MCF 10A (cell line): Measurements from ENCODE around the gene ADSS1. TPM values are rescaled to one million over a fixed set of nuclear protein-coding genes. Genes with fewer than 3 reads are reported as not detected.

Source experiments
- BruUV-seq: library from RNA; stranded (reverse); fragments of 400-500 nt; replicated peaks from 2 replicates; lab custom pipeline; 2021; lab: Mats Ljungman, UMichigan
- CTCF ChIA-PET: fragments of 300-600 bp; sonication (Branson Sonifier 250); formaldehyde crosslinking; extraction: SDS; loops from one replicate; lab custom pipeline; 2021; ENCODE audit warnings: antibody characterized with exemption, inconsistent platforms; lab: Yijun Ruan, JAX
- POLR2A ChIA-PET: fragments of 300-600, 350-650 bp; sonication (Branson Sonifier 250); formaldehyde crosslinking; extraction: SDS; loops from one replicate; lab custom pipeline; 2020; ENCODE audit warnings: antibody characterized with exemption, inconsistent platforms; lab: Yijun Ruan, JAX
- DNase-seq: peaks from one replicate; pipeline ENCODE4 v3.0.0-alpha.2; 2018; ENCODE audit not compliant: unreplicated experiment
- H3K27ac Mint-ChIP-seq: one replicate; pipeline ENCODE4 v1.8.0; 2022; ENCODE audit warnings: mild to moderate bottlenecking, low read depth, mixed read lengths; ENCODE audit not compliant: unreplicated experiment
- H3K27me3 Mint-ChIP-seq: one replicate; pipeline ENCODE4 v1.8.0; 2022; ENCODE audit warnings: mixed read lengths; ENCODE audit not compliant: insufficient read depth, unreplicated experiment
- H3K36me3 Mint-ChIP-seq: one replicate; pipeline ENCODE4 v1.8.0; 2022; ENCODE audit warnings: mild to moderate bottlenecking, moderate library complexity, mixed read lengths; ENCODE audit not compliant: insufficient read depth, unreplicated experiment
- H3K4me1 Mint-ChIP-seq: one replicate; pipeline ENCODE4 v1.8.0; 2022; ENCODE audit warnings: mixed read lengths; ENCODE audit not compliant: insufficient read depth, unreplicated experiment
- H3K4me3 Mint-ChIP-seq: one replicate; pipeline ENCODE4 v1.8.0; 2022; ENCODE audit warnings: mild to moderate bottlenecking, moderate library complexity, mixed read lengths; ENCODE audit not compliant: unreplicated experiment
- H3K9me3 Mint-ChIP-seq: one replicate; pipeline ENCODE4 v1.8.0; 2022; ENCODE audit warnings: mixed read lengths; ENCODE audit not compliant: unreplicated experiment
- CTCF ChIP-seq: fragments of 200-600 bp; IDR thresholded peaks from one replicate; pipeline ENCODE4 v1.8.0; 2022; ENCODE audit warnings: antibody characterized with exemption, mild to moderate bottlenecking; ENCODE audit not compliant: unreplicated experiment
- intact Hi-C: fragments of 100-400 bp; cut with micrococcal nuclease; formaldehyde crosslinking; loops from 2 replicates; pipeline ENCODE4 v1.14.1; 2022
- total RNA-seq: library from RNA; stranded (reverse); gene quantifications from 2 replicates; pipeline ENCODE4 v1.2.3, GENCODE V29; 2022

Gene ADSS1
- total RNA-seq, 1 experiment from 2014 or later = 2.9 TPM

- H3K27ac Mint-ChIP-seq = peak overlapping the region; percentile 89
- H3K36me3 Mint-ChIP-seq = peaks cover 6% of the 10 kb centered on the region
- H3K4me3 Mint-ChIP-seq = peak overlapping the region; percentile 70
- ChIA-PET CTCF (interaction anchor here (0.6 to 1.5 kb wide), 6 partner anchors 9 to 343 kb away, joined by 3 to 6 read pairs (median 3); no protein-coding TSS in a partner anchor), POLR2A (interaction anchor here (0.7 to 6.2 kb wide), 11 partner anchors 7 to 330 kb away, joined by 3 to 60 read pairs (median 3); partner anchors contain the start of gene INF2)
- no peak for TF ChIP-seq CTCF
- no peaks in the 10 kb centered on the region for H3K27me3 Mint-ChIP-seq
- no peaks in the 10 kb centered on the region for H3K9me3 Mint-ChIP-seq
- intact Hi-C loops = no loop called here
- DNase-seq = peak; percentile 92
- BruUV-seq = no TSS peak
- peaks cover 44% of the 10 kb centered on the region for H3K4me1 Mint-ChIP-seq
These were observed 42.3 kb upstream of the ADSS1 start for GRCh38 chr14:104681689-104682074.

- intact Hi-C loops = no loop called here
- no peaks in the 10 kb centered on the region for H3K27me3 Mint-ChIP-seq
- H3K4me3 Mint-ChIP-seq = peak overlapping the region; percentile 70
- peak; percentile 45 for DNase-seq
- no peaks in the 10 kb centered on the region for H3K9me3 Mint-ChIP-seq
- ChIA-PET POLR2A (interaction anchor here (0.6 to 6.2 kb wide), 7 partner anchors 7 to 1607 kb away, joined by 3 to 60 read pairs (median 7); partner anchors contain the start of gene INF2), CTCF (interaction anchor here (0.7 to 1.5 kb wide), 3 partner anchors 28 to 127 kb away, joined by 3 to 6 read pairs (median 3); no protein-coding TSS in a partner anchor)
- peaks cover 6% of the 10 kb centered on the region for H3K36me3 Mint-ChIP-seq
- H3K4me1 Mint-ChIP-seq = peaks cover 48% of the 10 kb centered on the region
- H3K27ac Mint-ChIP-seq = peak overlapping the region; percentile 89
- TF ChIP-seq CTCF = no peak
- BruUV-seq = no TSS peak
These were observed 41.9 kb upstream of the ADSS1 start for GRCh38 chr14:104682107-104682593.

GRCh38 chr14:104683653-104684448 lies 40.2 kb upstream of the ADSS1 start:
- DNase-seq = no peak
- no peak overlapping the region for H3K4me3 Mint-ChIP-seq
- intact Hi-C loops = no loop called here
- no TSS peak for BruUV-seq
- TF ChIP-seq CTCF = no peak
- H3K9me3 Mint-ChIP-seq = no peaks in the 10 kb centered on the region
- peaks cover 6% of the 10 kb centered on the region for H3K36me3 Mint-ChIP-seq
- H3K27me3 Mint-ChIP-seq = no peaks in the 10 kb centered on the region
- POLR2A ChIA-PET = no interaction called here
- CTCF ChIA-PET = no interaction called here
- H3K27ac Mint-ChIP-seq = no peak overlapping the region
- peaks cover 57% of the 10 kb centered on the region for H3K4me1 Mint-ChIP-seq

- TF ChIP-seq CTCF = no peak
- Mint-ChIP-seq H3K4me1 (peaks cover 57% of the 10 kb centered on the region), H3K36me3 (peaks cover 6% of the 10 kb centered on the region), H3K4me3 (no peak overlapping the region), H3K27me3 (no peaks in the 10 kb centered on the region), H3K27ac (no peak overlapping the region), H3K9me3 (no peaks in the 10 kb centered on the region)
- ChIA-PET CTCF (no interaction called here), POLR2A (no interaction called here)
- intact Hi-C loops = no loop called here
- no TSS peak for BruUV-seq
- DNase-seq = no peak
These were observed 39.6 kb upstream of the ADSS1 start for GRCh38 chr14:104684449-104684821.
